Fibroblast of lung (primary cell): ENCODE measurements around the gene PPP6R3.

Source experiments
- CTCF ChIP-seq, 2 donors: IDR thresholded peaks in 1 of 2; conservative IDR thresholded peaks in 1 of 2; 1 replicate in 1 of 2; 2 replicates in 1 of 2; pipeline ENCODE4 v1.5.1; 2011 to 2012; ENCODE audit warnings: low read length in 2 of 2, control low read depth in 1 of 2, inconsistent platforms in 1 of 2, low read depth in 1 of 2, mild to moderate bottlenecking in 1 of 2
- EZH2 ChIP-seq: IDR thresholded peaks from 2 replicates; pipeline ENCODE4 v1.5.1; 2012; ENCODE audit warnings: low read length, control low read depth, mild to moderate bottlenecking; ENCODE audit errors: missing control alignments

- TF ChIP-seq CTCF (conservative IDR thresholded peaks at IDR 0.05 in 1 of 2, IDR thresholded peaks at IDR 0.05 in 1 of 2; ENCODE audit: low read depth in 1 of 2, low read length in 2 of 2) (no peak), EZH2 (no peak)
Observed at GRCh38 chr11:68589547-68590216, 129.1 kb downstream of the PPP6R3 start.
